ENCODE data around the gene BCAS3.

- TF ChIP-seq TCF4 (CRISPR knock-in tag; IDR thresholded peaks at IDR 0.05; ENCODE audit: borderline replicate concordance) (no peak), RARB (CRISPR knock-in tag; IDR thresholded peaks at IDR 0.05) (no peak), PATZ1 (CRISPR knock-in tag; IDR thresholded peaks at IDR 0.05; ENCODE audit: borderline replicate concordance) (no peak), ZFP30 (CRISPR knock-in tag; IDR thresholded peaks at IDR 0.05) (no peak), ARNTL (CRISPR knock-in tag; IDR thresholded peaks at IDR 0.05; ENCODE audit: borderline replicate concordance, low read depth) (no peak), ZNF565 (CRISPR knock-in tag; conservative IDR thresholded peaks at IDR 0.05; ENCODE audit: low read depth) (no peak; the same call in 1 of the 2 replicates), TSHZ2 (CRISPR knock-in tag; IDR thresholded peaks at IDR 0.05) (0 out of 2 replicates have a peak, but pooled peaks have one; percentile 12), ISL1 (CRISPR knock-in tag; IDR thresholded peaks at IDR 0.05) (no peak), GLIS3 (CRISPR knock-in tag; IDR thresholded peaks at IDR 0.05) (0 out of 2 replicates have a peak, but pooled peaks have one; percentile 6), ZC3H10 (CRISPR knock-in tag; IDR thresholded peaks at IDR 0.05) (no peak), CREB5 (CRISPR knock-in tag; IDR thresholded peaks at IDR 0.05; ENCODE audit: low read depth) (no peak), ZFP3 (CRISPR knock-in tag; IDR thresholded peaks at IDR 0.05) (peak; percentile 67)
These were observed 572.1 kb downstream of the BCAS3 start for GRCh38 chr17:61249649-61250299.
